HEK293 (cell line): ENCODE results near the gene OR2G3.

Experiments
- CTCF ChIA-PET: fragments of 350-600 bp; formaldehyde crosslinking; extraction: SDS; loops from one replicate; lab custom pipeline; 2021; ENCODE audit warnings: antibody characterized with exemption; lab: Yijun Ruan, JAX
- POLR2A ChIA-PET: fragments of 300-600 bp; formaldehyde crosslinking; extraction: SDS; loops from one replicate; lab custom pipeline; 2020; ENCODE audit warnings: antibody characterized with exemption, inconsistent platforms; lab: Yijun Ruan, JAX
- H3K27ac ChIP-seq: fragments of 200-500 bp; sonication (Bioruptor generic); 2 replicates; pipeline ENCODE4 v1.5.1; 2014; ENCODE audit warnings: low read depth, low read length, control low read depth, inconsistent platforms; ENCODE audit errors: extremely low read depth
- H3K36me3 ChIP-seq, 2 experiments: fragments of 200-500 bp in 1 of 2; sonication (Bioruptor generic) in 1 of 2; 1 replicate in 1 of 2; 2 replicates in 1 of 2; pipeline ENCODE4 v1.5.1; 2014 to 2017; ENCODE audit warnings: inconsistent platforms in 2 of 2, low read length in 2 of 2; ENCODE audit not compliant: control insufficient read depth in 2 of 2, insufficient read depth in 1 of 2
- H3K4me1 ChIP-seq: fragments of 200-500 bp; sonication (Bioruptor generic); 2 replicates; pipeline ENCODE4 v1.5.1; 2014; ENCODE audit warnings: mild to moderate bottlenecking, low read length, inconsistent platforms; ENCODE audit not compliant: control insufficient read depth, insufficient read depth
- H3K4me3 ChIP-seq: 2 replicates; pipeline ENCODE4 v1.5.1; 2011; ENCODE audit warnings: low read depth, mild to moderate bottlenecking, control low read depth, low read length, moderate library complexity
- H3K9me3 ChIP-seq: fragments of 200-500 bp; sonication (Bioruptor generic); 2 replicates; pipeline ENCODE4 v1.5.1; 2014; ENCODE audit warnings: low read depth, low read length, inconsistent platforms; ENCODE audit not compliant: control insufficient read depth, insufficient read depth
- GLIS1 ChIP-seq: fragments of 450-650 bp; formaldehyde crosslinking; IDR thresholded peaks from 2 replicates; pipeline ENCODE4 v1.5.1; 2016; ENCODE audit warnings: missing biosample characterization, missing genetic modification characterization
- HIC1 ChIP-seq: fragments of 450-650 bp; formaldehyde crosslinking; IDR thresholded peaks from 2 replicates; pipeline ENCODE4 v1.5.1; 2016; ENCODE audit warnings: missing biosample characterization, missing genetic modification characterization
- MZF1 ChIP-seq: fragments of 450-650 bp; formaldehyde crosslinking; IDR thresholded peaks from 2 replicates; pipeline ENCODE4 v1.5.1; 2017; ENCODE audit warnings: missing biosample characterization, missing genetic modification characterization, borderline replicate concordance
- ZBTB7A ChIP-seq: fragments of 450-650 bp; formaldehyde crosslinking; IDR thresholded peaks from 2 replicates; pipeline ENCODE4 v1.5.1; 2016; ENCODE audit warnings: low read depth, missing biosample characterization, missing genetic modification characterization
- ZNF133 ChIP-seq: fragments of 450-650 bp; formaldehyde crosslinking; IDR thresholded peaks from 2 replicates; pipeline ENCODE4 v1.5.1; 2016; ENCODE audit warnings: missing biosample characterization, missing genetic modification characterization
- ZNF138 ChIP-seq: fragments of 450-650 bp; formaldehyde crosslinking; IDR thresholded peaks from 2 replicates; pipeline ENCODE4 v1.5.1; 2016; ENCODE audit warnings: missing biosample characterization, missing genetic modification characterization, borderline replicate concordance
- ZNF169 ChIP-seq: fragments of 450-650 bp; formaldehyde crosslinking; IDR thresholded peaks from 2 replicates; pipeline ENCODE4 v1.5.1; 2016; ENCODE audit warnings: missing biosample characterization, missing genetic modification characterization
- ZNF175 ChIP-seq: fragments of 450-650 bp; formaldehyde crosslinking; IDR thresholded peaks from 2 replicates; pipeline ENCODE4 v1.5.1; 2016; ENCODE audit warnings: missing biosample characterization, missing genetic modification characterization
- ZNF18 ChIP-seq: fragments of 450-650 bp; formaldehyde crosslinking; IDR thresholded peaks from 2 replicates; pipeline ENCODE4 v1.5.1; 2016; ENCODE audit warnings: missing biosample characterization, missing genetic modification characterization
- ZNF24 ChIP-seq: fragments of 450-650 bp; formaldehyde crosslinking; IDR thresholded peaks from 2 replicates; pipeline ENCODE4 v1.5.1; 2016; ENCODE audit warnings: missing biosample characterization, missing genetic modification characterization
- ZNF26 ChIP-seq: fragments of 450-650 bp; formaldehyde crosslinking; IDR thresholded peaks from 2 replicates; pipeline ENCODE4 v1.5.1; 2016; ENCODE audit warnings: missing biosample characterization, missing genetic modification characterization
- ZNF426 ChIP-seq: fragments of 450-650 bp; formaldehyde crosslinking; IDR thresholded peaks from 2 replicates; pipeline ENCODE4 v1.5.1; 2017; ENCODE audit warnings: missing biosample characterization, missing genetic modification characterization, mild to moderate bottlenecking, inconsistent platforms, moderate library complexity
- ZNF558 ChIP-seq: fragments of 450-650 bp; formaldehyde crosslinking; IDR thresholded peaks from 2 replicates; pipeline ENCODE4 v1.5.1; 2016; ENCODE audit warnings: missing biosample characterization, missing genetic modification characterization
- ZNF561 ChIP-seq: fragments of 450-650 bp; IDR thresholded peaks from 2 replicates; pipeline ENCODE4 v1.5.1; 2018; ENCODE audit warnings: missing biosample characterization, missing genetic modification characterization, borderline replicate concordance
- ZNF664 ChIP-seq: fragments of 450-650 bp; formaldehyde crosslinking; IDR thresholded peaks from 2 replicates; pipeline ENCODE4 v1.5.1; 2016; ENCODE audit warnings: missing biosample characterization, missing genetic modification characterization
- ZNF704 ChIP-seq: fragments of 450-650 bp; formaldehyde crosslinking; IDR thresholded peaks from 2 replicates; pipeline ENCODE4 v1.5.1; 2016; ENCODE audit warnings: missing biosample characterization, missing genetic modification characterization
- TF ChIP-seq, protein P1 (sequence below): fragments of 450-650 bp; formaldehyde crosslinking; IDR thresholded peaks from 2 replicates; pipeline ENCODE4 v1.5.1; 2016; ENCODE audit warnings: missing biosample characterization, missing genetic modification characterization
- TF ChIP-seq, protein P2 (sequence below): fragments of 450-650 bp; formaldehyde crosslinking; IDR thresholded peaks from 2 replicates; pipeline ENCODE4 v1.5.1; 2017; ENCODE audit warnings: missing biosample characterization, missing genetic modification characterization
- TF ChIP-seq, protein P3 (sequence below): fragments of 450-650 bp; formaldehyde crosslinking; IDR thresholded peaks from 2 replicates; pipeline ENCODE4 v1.5.1; 2016; ENCODE audit warnings: missing biosample characterization, missing genetic modification characterization, borderline replicate concordance

The OR2G3 gene

DNA sequence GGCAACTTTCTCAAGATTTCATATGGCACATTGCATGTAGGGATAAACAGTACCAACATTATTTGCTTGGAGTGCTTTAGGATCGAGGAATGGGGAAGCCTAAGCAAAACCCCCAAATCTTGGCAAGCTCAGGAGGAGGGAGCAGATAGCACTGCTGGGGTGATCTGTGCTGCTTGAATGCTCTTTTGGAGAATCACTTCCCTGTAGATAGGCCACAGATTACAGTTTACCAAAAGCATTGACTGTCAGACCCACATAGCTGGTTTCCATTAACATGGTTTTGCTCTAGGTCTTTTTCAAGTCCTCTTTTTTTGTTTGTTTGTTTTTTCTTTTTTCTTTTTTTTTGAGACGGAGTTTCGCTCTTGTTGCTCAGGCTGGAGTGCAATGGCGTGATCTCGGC is 37.4 kb downstream of the OR2G3 start:
- H3K36me3 ChIP-seq = no peaks in the 10 kb centered on the region
- CTCF ChIA-PET = no interaction called here
- TF ChIP-seq, protein P1, sequence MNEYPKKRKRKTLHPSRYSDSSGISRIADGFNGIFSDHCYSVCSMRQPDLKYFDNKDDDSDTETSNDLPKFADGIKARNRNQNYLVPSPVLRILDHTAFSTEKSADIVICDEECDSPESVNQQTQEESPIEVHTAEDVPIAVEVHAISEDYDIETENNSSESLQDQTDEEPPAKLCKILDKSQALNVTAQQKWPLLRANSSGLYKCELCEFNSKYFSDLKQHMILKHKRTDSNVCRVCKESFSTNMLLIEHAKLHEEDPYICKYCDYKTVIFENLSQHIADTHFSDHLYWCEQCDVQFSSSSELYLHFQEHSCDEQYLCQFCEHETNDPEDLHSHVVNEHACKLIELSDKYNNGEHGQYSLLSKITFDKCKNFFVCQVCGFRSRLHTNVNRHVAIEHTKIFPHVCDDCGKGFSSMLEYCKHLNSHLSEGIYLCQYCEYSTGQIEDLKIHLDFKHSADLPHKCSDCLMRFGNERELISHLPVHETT (tag by site-specific recombination) = no peak
- no peak for TF ChIP-seq ZNF558 (tag by site-specific recombination)
- no peak for TF ChIP-seq ZNF133
- TF ChIP-seq GLIS1 (tag by site-specific recombination) = no peak
- no peak for TF ChIP-seq ZNF24 (tag by site-specific recombination)
- TF ChIP-seq ZNF26 (tag by site-specific recombination) = no peak
- TF ChIP-seq ZNF138 (tag by site-specific recombination) = no peak
- TF ChIP-seq ZNF426 (tag by site-specific recombination) = no peak
- POLR2A ChIA-PET = no interaction called here
- no peak overlapping the region for H3K4me3 ChIP-seq
- no peak overlapping the region for H3K27ac ChIP-seq
- H3K9me3 ChIP-seq = no peaks in the 10 kb centered on the region
- H3K4me1 ChIP-seq = no peaks in the 10 kb centered on the region

DNA sequence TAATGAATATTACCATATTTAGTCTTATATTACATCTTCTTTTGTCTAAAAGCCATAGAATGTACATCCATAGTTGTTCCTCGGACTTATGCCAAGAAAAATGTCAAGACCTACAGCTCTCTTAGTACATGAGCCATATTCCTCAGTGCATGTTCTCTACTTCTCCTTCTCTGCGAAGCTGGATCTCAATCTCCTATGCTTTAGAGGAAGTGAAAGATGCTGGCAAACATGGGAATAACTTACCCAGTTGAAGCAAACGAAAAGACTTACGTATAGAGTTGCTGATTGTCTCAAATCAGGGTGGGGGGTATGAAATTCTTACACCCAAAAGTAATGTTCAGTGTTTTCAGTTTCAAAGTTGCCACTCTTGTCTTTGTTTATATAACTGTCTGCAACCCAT is 41.5 kb downstream of the OR2G3 start:
- H3K27ac ChIP-seq = no peak overlapping the region
- no peaks in the 10 kb centered on the region for H3K9me3 ChIP-seq
- no peaks in the 10 kb centered on the region for H3K4me1 ChIP-seq
- POLR2A ChIA-PET = no interaction called here
- H3K4me3 ChIP-seq = no peak overlapping the region
- CTCF ChIA-PET = no interaction called here
- H3K36me3 ChIP-seq = no peaks in the 10 kb centered on the region
- TF ChIP-seq, protein P2, sequence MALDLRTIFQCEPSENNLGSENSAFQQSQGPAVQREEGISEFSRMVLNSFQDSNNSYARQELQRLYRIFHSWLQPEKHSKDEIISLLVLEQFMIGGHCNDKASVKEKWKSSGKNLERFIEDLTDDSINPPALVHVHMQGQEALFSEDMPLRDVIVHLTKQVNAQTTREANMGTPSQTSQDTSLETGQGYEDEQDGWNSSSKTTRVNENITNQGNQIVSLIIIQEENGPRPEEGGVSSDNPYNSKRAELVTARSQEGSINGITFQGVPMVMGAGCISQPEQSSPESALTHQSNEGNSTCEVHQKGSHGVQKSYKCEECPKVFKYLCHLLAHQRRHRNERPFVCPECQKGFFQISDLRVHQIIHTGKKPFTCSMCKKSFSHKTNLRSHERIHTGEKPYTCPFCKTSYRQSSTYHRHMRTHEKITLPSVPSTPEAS (tag by site-specific recombination) = no peak
- TF ChIP-seq GLIS1 (tag by site-specific recombination) = no peak
- no peak for TF ChIP-seq ZNF664 (tag by site-specific recombination)
- TF ChIP-seq ZNF561 (tag by site-specific recombination) = no peak
- no peak for TF ChIP-seq ZBTB7A (tag by site-specific recombination)
- no peak for TF ChIP-seq ZNF18 (tag by site-specific recombination)
- no peak for TF ChIP-seq ZNF175 (tag by site-specific recombination)
- TF ChIP-seq ZNF704 (tag by site-specific recombination) = no peak
- TF ChIP-seq, protein P3, sequence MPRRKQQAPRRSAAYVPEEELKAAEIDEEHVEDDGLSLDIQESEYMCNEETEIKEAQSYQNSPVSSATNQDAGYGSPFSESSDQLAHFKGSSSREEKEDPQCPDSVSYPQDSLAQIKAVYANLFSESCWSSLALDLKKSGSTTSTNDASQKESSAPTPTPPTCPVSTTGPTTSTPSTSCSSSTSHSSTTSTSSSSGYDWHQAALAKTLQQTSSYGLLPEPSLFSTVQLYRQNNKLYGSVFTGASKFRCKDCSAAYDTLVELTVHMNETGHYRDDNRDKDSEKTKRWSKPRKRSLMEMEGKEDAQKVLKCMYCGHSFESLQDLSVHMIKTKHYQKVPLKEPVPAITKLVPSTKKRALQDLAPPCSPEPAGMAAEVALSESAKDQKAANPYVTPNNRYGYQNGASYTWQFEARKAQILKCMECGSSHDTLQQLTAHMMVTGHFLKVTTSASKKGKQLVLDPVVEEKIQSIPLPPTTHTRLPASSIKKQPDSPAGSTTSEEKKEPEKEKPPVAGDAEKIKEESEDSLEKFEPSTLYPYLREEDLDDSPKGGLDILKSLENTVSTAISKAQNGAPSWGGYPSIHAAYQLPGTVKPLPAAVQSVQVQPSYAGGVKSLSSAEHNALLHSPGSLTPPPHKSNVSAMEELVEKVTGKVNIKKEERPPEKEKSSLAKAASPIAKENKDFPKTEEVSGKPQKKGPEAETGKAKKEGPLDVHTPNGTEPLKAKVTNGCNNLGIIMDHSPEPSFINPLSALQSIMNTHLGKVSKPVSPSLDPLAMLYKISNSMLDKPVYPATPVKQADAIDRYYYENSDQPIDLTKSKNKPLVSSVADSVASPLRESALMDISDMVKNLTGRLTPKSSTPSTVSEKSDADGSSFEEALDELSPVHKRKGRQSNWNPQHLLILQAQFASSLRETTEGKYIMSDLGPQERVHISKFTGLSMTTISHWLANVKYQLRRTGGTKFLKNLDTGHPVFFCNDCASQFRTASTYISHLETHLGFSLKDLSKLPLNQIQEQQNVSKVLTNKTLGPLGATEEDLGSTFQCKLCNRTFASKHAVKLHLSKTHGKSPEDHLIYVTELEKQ (tag by site-specific recombination) = no peak
- TF ChIP-seq HIC1 (tag by site-specific recombination) = no peak
- TF ChIP-seq ZNF169 (tag by site-specific recombination) = no peak
- no peak for TF ChIP-seq MZF1
